Ramos (cell line): ENCODE measurements around the gene TIMP1.

ENCODE experiments used
- in situ Hi-C: fragments of 300-500 bp; cut with MboI; formaldehyde crosslinking; loops from one replicate; pipeline ENCODE4 v1.14.3; 2022; ENCODE audit warnings: low sequenced_read_pairs; ENCODE audit not compliant: unreplicated experiment

The TIMP1 gene

GRCh38 chrX:47629419-47630200 is 47.4 kb downstream of the TIMP1 start, which contains the start of gene CFP:
Gene CFP, minus strand, starts transcription at chrX:47629930. Its CDS starts 86 bp downstream, at chrX:47629844.
- in situ Hi-C loops, result loop anchor here (25.0 kb wide), 1 partner anchor 408 kb away; no protein-coding TSS in a partner anchor

GRCh38 chrX:47631676-47632075 is 49.4 kb downstream of the TIMP1 start:
- in situ Hi-C loops, result loop anchor here (25.0 kb wide), 1 partner anchor 406 kb away; no protein-coding TSS in a partner anchor

- in situ Hi-C loops, result loop anchor here (25.0 kb wide), 1 partner anchor 405 kb away; no protein-coding TSS in a partner anchor
These were observed 50.4 kb downstream of the TIMP1 start for GRCh38 chrX:47632666-47633065.

- in situ Hi-C loops, result loop anchor here (25.0 kb wide), 1 partner anchor 403 kb away; no protein-coding TSS in a partner anchor
These were observed 51.7 kb downstream of the TIMP1 start for GRCh38 chrX:47633689-47634590.

- in situ Hi-C loops, result loop anchor here (25.0 kb wide), 1 partner anchor 402 kb away; no protein-coding TSS in a partner anchor
These were observed 52.8 kb downstream of the TIMP1 start for GRCh38 chrX:47634871-47635575.
